ENCODE data around the gene SOX15.

The SOX15 gene

GRCh38 chr17:7576432-7576937, 13.4 kb downstream of the SOX15 start:
- no peak for DNase-seq

DNA sequence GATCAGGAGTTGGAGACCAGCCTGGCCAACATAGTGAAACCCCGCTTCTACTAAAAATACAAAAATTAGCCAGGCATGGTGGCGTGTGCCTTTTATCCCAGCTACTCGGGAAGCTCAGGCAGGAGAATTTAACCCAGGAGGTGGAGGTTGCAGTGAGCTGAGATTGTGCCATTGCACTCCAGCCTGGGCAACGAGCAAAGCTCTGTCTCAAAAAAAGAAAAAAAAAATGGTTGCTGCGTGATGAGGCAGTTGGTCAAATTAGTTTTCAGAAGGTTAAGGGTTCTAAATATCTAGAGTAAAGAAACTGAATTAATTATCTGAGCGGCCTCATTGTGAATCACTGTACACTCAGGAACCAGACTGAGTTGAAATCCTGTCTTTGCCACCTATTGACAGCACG, 13.9 kb downstream of the SOX15 start:
- no peak for DNase-seq

DNA sequence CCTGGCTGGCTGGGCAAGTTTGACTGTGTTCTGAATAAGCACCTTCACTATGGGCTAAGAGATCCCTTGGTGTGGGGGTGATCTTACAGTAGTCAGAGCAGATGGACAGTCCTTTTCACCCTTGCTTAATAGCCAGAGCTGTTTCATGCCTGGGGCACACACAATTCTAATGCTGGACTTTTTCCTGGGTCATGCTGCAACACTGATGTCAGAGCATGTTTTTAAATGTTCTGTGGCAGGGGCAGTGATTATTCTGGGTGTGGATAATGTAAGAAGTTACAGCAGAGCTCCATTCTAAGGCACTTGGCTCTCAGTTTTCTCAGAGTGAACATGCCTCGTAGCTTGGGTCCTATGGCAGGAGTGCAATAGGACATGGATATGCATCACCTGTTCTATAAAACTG, 14.4 kb downstream of the SOX15 start:
- no peak for DNase-seq

DNA sequence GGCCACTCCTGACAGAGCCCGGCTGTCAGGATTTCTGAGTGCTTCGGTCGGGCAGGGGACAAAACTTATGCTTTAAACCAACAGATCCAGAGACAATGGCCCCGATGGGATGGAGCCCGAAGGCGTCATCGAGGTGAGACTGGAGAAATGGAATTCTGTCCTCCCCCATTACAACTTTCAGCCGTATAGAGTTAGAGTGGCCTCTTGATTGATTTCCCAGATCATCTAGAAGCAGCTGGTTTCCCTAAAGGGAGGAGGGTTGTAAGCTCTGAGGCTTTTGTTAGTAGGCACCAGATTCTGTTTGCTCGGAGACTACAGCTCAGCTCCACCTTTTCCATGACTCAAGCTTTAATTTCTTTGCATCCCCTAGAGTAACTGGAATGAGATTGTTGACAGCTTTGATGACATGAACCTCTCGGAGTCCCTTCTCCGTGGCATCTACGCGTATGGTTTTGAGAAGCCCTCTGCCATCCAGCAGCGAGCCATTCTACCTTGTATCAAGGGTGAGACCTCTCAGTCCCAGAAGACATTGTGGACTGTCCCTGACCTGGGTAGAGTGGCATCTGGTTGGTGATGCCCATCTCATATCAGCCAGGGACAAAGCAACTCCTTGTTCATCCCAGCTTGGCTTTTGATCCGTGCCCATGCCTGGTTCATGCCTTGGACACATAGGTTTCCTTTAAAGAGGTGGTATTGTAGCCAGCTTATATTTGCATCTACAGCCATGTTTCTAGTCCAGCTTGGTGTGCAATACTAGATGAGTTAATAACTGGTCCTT, 15.5 kb downstream of the SOX15 start:
- DNase-seq, result no peak

DNA sequence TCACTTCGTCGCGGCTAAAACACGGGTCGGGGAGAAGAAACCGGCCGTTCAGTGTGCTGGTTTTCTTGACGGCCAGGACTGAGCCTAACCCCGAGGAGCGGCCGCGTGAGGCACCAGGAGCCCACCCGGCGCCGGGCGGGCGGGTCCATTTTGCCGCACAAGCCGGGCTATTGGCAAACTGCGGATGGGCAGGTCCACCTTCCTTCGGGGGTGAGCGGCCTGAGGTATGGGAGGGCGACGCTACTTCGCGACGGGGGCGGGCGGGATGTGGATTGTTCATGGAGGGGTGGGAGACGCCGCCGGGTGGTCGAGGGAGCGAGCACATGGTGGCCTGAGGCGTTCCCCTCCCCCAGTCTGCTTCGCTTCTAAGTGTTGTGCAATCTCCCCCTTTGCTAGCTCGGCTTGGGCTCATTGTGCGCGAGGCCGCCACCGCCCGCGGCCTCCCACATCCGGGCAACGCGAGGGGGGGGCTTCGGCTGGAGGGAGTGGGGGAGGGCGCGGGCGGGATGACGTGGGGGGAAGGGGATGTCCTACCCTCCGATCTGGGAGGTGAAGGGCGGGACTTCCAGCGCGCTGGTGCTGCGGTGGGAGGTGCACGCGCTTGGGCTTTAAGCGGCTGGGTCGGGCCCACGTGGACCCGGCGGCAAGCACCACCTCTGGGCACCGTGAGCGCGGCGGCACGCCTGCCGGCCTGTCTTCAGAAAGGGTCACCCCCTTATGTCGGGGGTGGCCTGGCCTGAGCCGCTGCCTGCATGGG, 16.4 kb downstream of the SOX15 start:
- peak; percentile 70 for DNase-seq

GRCh38 chr17:7572588-7573323, 17.1 kb downstream of the SOX15 start:
- peak; percentile 98 for DNase-seq

DNA sequence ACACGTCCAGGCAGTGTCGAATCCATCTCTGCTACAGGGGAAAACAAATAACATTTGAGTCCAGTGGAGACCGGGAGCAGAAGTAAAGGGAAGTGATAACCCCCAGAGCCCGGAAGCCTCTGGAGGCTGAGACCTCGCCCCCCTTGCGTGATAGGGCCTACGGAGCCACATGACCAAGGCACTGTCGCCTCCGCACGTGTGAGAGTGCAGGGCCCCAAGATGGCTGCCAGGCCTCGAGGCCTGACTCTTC, 17.6 kb downstream of the SOX15 start:
- DNase-seq, result no peak

DNA sequence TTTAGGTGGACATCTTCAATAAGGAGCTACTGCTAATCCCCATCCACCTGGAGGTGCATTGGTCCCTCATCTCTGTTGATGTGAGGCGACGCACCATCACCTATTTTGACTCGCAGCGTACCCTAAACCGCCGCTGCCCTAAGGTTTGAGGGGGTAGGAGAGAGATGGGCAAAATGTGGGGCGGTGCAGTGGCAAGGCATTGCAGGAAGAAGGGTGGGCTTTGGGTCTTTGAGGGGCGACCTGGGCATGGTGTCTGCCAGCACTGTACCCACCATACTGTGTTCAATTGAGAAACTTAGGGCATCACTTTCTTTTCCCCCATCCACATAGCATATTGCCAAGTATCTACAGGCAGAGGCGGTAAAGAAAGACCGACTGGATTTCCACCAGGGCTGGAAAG, 19.5 kb downstream of the SOX15 start:
- DNase-seq, result no peak

- no peak for DNase-seq
These were observed 20.3 kb downstream of the SOX15 start for GRCh38 chr17:7569571-7569970.

DNA sequence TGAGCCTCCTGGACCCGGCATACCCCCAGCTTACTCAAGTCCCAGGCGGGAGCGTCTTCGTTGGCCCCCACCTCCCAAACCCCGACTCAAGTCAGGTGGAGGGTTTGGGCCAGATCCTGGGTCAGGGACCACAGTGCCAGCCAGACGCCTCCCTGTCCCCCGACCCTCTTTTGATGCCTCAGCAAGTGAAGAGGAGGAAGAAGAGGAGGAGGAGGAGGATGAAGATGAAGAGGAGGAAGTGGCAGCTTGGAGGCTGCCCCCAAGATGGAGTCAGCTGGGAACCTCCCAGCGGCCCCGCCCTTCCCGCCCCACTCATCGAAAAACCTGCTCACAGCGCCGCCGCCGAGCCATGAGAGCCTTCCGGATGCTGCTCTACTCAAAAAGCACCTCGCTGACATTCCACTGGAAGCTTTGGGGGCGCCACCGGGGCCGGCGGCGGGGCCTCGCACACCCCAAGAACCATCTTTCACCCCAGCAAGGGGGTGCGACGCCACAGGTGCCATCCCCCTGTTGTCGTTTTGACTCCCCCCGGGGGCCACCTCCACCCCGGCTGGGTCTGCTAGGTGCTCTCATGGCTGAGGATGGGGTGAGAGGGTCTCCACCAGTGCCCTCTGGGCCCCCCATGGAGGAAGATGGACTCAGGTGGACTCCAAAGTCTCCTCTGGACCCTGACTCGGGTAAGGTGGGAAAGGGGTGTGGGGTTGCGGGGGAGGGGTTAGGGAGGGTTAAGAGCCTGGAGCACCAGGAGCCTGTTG, 26.6 kb downstream of the SOX15 start:
- DNase-seq, result no peak

GRCh38 chr17:7562208-7562605, 27.7 kb downstream of the SOX15 start:
- DNase-seq, result no peak

GRCh38 chr17:7561589-7562207, 28.2 kb downstream of the SOX15 start, which contains the start of gene SENP3:
TSS of gene SENP3 (plus strand) at chr17:7561919. CDS start at chr17:7563077, 1,158 bp downstream.
- DNase-seq, result peak; percentile 81

- peak; percentile 83 for DNase-seq
These were observed 28.8 kb downstream of the SOX15 start for GRCh38 chr17:7561028-7561575.

DNA sequence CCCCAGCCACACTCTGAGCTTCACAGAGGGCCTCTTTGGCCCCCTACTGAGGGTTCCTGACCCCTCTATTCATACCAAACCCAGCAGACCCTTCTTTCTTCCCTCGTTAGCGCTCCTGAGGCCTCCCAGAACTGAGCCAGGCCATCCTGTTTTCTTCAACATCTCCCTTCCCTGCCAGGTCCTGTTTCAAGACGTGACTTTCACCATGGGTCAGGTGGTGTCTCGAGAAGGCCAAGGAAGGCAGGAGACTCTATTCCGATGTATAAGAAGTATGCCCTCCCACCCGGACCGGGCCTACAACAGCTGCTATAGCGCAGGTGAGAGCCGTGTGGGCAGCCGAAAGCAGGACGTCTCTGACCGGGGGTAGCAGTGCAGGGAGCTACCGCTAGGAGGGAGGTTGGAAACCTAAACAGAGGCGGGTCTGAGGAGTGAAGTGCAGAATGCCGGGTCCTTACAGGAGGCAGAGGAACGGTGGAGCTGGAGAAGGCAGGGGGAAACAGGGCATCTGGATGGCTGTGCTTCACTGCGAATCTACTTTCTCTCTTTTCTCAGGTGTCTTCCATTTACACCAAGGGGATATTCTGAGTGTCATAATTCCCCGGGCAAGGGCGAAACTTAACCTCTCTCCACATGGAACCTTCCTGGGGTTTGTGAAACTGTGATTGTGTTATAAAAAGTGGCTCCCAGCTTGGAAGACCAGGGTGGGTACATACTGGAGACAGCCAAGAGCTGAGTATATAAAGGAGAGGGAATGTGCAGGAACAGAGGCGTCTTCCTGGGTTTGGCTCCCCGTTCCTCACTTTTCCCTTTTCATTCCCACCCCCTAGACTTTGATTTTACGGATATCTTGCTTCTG, 29.5 kb downstream of the SOX15 start:
- DNase-seq, result no peak

- DNase-seq, result no peak
These were observed 30.3 kb downstream of the SOX15 start for GRCh38 chr17:7559320-7560171.

DNA sequence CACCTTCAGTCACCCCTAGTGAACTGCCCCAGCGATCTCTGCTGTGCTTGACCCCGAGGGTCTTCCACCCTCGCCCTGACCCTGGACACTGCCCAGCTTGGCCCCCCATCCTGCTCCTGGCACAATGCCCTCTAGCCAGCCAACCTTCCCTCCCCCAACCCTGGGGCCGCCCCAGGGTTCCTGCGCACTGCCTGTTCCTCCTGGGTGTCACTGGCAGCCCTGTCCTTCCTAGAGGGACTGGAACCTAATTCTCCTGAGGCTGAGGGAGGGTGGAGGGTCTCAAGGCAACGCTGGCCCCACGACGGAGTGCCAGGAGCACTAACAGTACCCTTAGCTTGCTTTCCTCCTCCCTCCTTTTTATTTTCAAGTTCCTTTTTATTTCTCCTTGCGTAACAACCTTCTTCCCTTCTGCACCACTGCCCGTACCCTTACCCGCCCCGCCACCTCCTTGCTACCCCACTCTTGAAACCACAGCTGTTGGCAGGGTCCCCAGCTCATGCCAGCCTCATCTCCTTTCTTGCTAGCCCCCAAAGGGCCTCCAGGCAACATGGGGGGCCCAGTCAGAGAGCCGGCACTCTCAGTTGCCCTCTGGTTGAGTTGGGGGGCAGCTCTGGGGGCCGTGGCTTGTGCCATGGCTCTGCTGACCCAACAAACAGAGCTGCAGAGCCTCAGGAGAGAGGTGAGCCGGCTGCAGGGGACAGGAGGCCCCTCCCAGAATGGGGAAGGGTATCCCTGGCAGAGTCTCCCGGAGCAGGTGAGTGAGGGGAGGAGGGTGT, 31.2 kb downstream of the SOX15 start, which contains the start of gene TNFSF13:
TSS of gene TNFSF13 (plus strand) at position 207 of the 776 bp plus-strand sequence. CDS start at position 497, 290 bp downstream.
- no peak for DNase-seq

GRCh38 chr17:7557775-7558543, 31.9 kb downstream of the SOX15 start:
- no peak for DNase-seq

GRCh38 chr17:7557147-7557764, 32.6 kb downstream of the SOX15 start:
- no peak for DNase-seq

All from NCI-H2171 treated with DMSO at 0.1 percent for 48 hours (cell line).